Activated T-cell treated with anti-CD3 and anti-CD28 coated beads for 1 hour (primary cell): Measurements from ENCODE around the gene SLX9.
A peak's percentile ranks its signal among the peaks of the same experiment; 100 is the strongest.

Experiments
- DNase-seq: peaks from one replicate; pipeline ENCODE4 v3.0.0-alpha.2; 2020; ENCODE audit warnings: low read depth

The SLX9 gene

GRCh38 chr21:44939532-44940115, at the start of gene SLX9:
SLX9 (plus strand) TSS chr21:44940029; CDS start chr21:44940058, 29 bp downstream.
- peak; percentile 71 for DNase-seq

- no peak for DNase-seq
Measured at GRCh38 chr21:44890338-44890931, 49.4 kb upstream of the SLX9 start.

- DNase-seq: no peak
Measured at GRCh38 chr21:44890961-44891541, 48.8 kb upstream of the SLX9 start.

- DNase-seq: no peak
Measured at GRCh38 chr21:44891631-44892031, 48.2 kb upstream of the SLX9 start.

GRCh38 chr21:44892095-44892494, 47.7 kb upstream of the SLX9 start:
- no peak for DNase-seq

GRCh38 chr21:44892536-44893277, 47.1 kb upstream of the SLX9 start:
- DNase-seq: peak; percentile 76

- no peak for DNase-seq
Measured at GRCh38 chr21:44893278-44893556, 46.6 kb upstream of the SLX9 start.

GRCh38 chr21:44893948-44894656, 45.7 kb upstream of the SLX9 start:
- no peak for DNase-seq

GRCh38 chr21:44894687-44895302, 45.0 kb upstream of the SLX9 start:
- DNase-seq: no peak

GRCh38 chr21:44895859-44896258, 44.0 kb upstream of the SLX9 start:
- no peak for DNase-seq

GRCh38 chr21:44896561-44897286, 43.1 kb upstream of the SLX9 start:
- no peak for DNase-seq

GRCh38 chr21:44897326-44898010, 42.4 kb upstream of the SLX9 start:
- DNase-seq: no peak

GRCh38 chr21:44898011-44898488, 41.8 kb upstream of the SLX9 start:
- no peak for DNase-seq

- no peak for DNase-seq
Measured at GRCh38 chr21:44898851-44899767, 40.7 kb upstream of the SLX9 start.

GRCh38 chr21:44899768-44900558, 39.9 kb upstream of the SLX9 start:
- DNase-seq: no peak

- DNase-seq: no peak
Measured at GRCh38 chr21:44900559-44901251, 39.1 kb upstream of the SLX9 start.

- no peak for DNase-seq
Measured at GRCh38 chr21:44901391-44902074, 38.3 kb upstream of the SLX9 start.
